Measurements from ENCODE around the gene ITGB2. TPM values are rescaled to one million over a fixed set of nuclear protein-coding genes. Genes with fewer than 3 reads are reported as not detected.

The ITGB2 gene
- total RNA-seq, 1 experiment from 2014 or later: 6.0 TPM

DNA sequence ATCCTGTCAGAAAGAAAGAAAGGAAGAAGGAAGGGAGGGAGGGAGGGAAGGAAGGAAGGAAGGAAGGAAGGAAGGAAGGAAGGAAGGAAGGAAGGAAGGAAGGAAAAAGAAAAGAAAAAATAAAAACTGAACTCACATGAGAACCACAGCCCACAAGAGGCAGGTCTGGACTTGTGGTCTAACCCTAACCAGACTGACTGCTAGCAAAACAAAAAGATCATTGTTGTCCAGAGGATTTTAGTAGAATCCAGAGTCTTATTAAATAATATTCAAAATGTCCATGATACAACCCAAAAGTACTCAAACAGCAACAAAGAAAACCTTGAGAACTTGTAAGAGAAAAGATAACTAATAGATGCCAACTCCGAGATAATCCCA lies 4.7 kb upstream of the ITGB2 start:
- ChIA-PET POLR2A (ENCODE audit: unreplicated experiment) (no interaction called here), CTCF (no interaction called here)
- H3F3A ChIP-seq (ENCODE audit: insufficient read depth, low read depth): peaks cover 13% of the 10 kb centered on the region; the same call in 1 of the 2 replicates
- no peaks in the 10 kb centered on the region for H3K79me2 ChIP-seq (ENCODE audit: low read depth)
- intact Hi-C loops (cut with micrococcal nuclease; ENCODE audit: unreplicated experiment): loop anchor here (5.0 kb wide), 1 partner anchor 123 kb away; the partner anchor contains the start of gene UBE2G2
- TF ChIP-seq, protein P1, sequence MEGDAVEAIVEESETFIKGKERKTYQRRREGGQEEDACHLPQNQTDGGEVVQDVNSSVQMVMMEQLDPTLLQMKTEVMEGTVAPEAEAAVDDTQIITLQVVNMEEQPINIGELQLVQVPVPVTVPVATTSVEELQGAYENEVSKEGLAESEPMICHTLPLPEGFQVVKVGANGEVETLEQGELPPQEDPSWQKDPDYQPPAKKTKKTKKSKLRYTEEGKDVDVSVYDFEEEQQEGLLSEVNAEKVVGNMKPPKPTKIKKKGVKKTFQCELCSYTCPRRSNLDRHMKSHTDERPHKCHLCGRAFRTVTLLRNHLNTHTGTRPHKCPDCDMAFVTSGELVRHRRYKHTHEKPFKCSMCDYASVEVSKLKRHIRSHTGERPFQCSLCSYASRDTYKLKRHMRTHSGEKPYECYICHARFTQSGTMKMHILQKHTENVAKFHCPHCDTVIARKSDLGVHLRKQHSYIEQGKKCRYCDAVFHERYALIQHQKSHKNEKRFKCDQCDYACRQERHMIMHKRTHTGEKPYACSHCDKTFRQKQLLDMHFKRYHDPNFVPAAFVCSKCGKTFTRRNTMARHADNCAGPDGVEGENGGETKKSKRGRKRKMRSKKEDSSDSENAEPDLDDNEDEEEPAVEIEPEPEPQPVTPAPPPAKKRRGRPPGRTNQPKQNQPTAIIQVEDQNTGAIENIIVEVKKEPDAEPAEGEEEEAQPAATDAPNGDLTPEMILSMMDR (conservative IDR thresholded peaks at IDR 0.05): no peak
- TF ChIP-seq EZH2 (IDR thresholded peaks at IDR 0.05; ENCODE audit: low read depth): no peak
- H3K4me3 ChIP-seq: no peak overlapping the region
- H3K27me3 ChIP-seq (ENCODE audit: insufficient read depth, low read depth): no peaks in the 10 kb centered on the region
- BruUV-seq (replicated peaks): no TSS peak
- H3K4me1 ChIP-seq (replicated peaks; ENCODE audit: insufficient read depth): peaks cover 49% of the 10 kb centered on the region
- no peak for DNase-seq
- H3K9me3 ChIP-seq (ENCODE audit: insufficient read depth, low read depth): no peaks in the 10 kb centered on the region
- no peaks in the 10 kb centered on the region for H3K9me2 ChIP-seq (ENCODE audit: insufficient read depth)
- no peak overlapping the region for H3K4me2 ChIP-seq
- H3K27ac ChIP-seq: no peak overlapping the region
- H4K20me1 ChIP-seq (ENCODE audit: insufficient read depth): no peaks in the 10 kb centered on the region
- H3K36me3 ChIP-seq (ENCODE audit: low read depth): no peaks in the 10 kb centered on the region
- no peak overlapping the region for H2AFZ ChIP-seq

DNA sequence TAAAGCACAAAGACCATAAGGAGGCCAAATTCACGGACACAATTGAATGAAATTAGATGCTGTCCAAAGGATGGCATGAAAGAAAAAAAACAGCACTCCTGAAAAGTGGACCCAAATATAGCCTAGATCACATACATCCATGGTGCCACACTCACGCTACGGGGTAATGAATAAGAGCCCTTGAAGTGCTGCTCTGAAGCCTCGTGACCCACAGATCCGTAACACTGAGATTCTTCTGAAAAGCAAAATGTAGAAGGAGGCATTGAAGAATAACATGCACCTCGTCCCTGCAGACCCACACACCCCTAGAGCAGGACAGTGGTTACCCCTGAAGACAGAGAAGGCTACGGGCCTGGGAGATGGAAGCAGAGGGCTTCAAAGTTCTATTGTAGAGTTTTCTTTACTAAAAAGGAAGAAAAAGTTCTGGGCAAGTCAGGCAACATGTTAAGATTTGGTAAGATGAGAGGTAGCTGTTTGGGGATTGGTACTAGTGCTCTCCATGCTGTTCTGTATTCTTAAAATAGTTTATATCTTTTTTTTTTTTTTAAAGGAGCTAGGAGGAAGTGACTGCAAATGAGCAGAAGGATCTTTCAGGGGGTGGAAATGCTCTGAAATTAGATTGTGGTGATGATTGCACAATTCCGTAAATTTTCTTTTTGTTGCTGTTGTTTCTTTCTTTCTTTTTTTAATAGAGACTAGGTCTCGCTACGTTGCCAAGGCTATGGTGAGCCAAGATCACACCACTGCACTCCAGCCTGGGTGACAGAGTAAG lies 4.1 kb upstream of the ITGB2 start:
- Histone ChIP-seq H3K36me3 (ENCODE audit: low read depth) (no peaks in the 10 kb centered on the region), H3K4me1 (replicated peaks; ENCODE audit: insufficient read depth) (peaks cover 43% of the 10 kb centered on the region), H3F3A (ENCODE audit: insufficient read depth, low read depth) (peaks cover 13% of the 10 kb centered on the region; the same call in 1 of the 2 replicates), H3K9me3 (ENCODE audit: insufficient read depth, low read depth) (no peaks in the 10 kb centered on the region), H3K79me2 (ENCODE audit: low read depth) (no peaks in the 10 kb centered on the region), H3K4me2 (peak overlapping the region; percentile 19; the same call in 1 of the 2 replicates), H3K4me3 (no peak overlapping the region), H3K9me2 (ENCODE audit: insufficient read depth) (no peaks in the 10 kb centered on the region), H2AFZ (no peak overlapping the region), H3K27ac (no peak overlapping the region), H4K20me1 (ENCODE audit: insufficient read depth) (no peaks in the 10 kb centered on the region), H3K27me3 (ENCODE audit: insufficient read depth, low read depth) (no peaks in the 10 kb centered on the region)
- BruUV-seq (replicated peaks): no TSS peak
- ChIA-PET CTCF (no interaction called here), POLR2A (ENCODE audit: unreplicated experiment) (no interaction called here)
- no peak for DNase-seq
- TF ChIP-seq EZH2 (IDR thresholded peaks at IDR 0.05; ENCODE audit: low read depth): no peak
- TF ChIP-seq, protein P1 (conservative IDR thresholded peaks at IDR 0.05): no peak
- intact Hi-C loops (cut with micrococcal nuclease; ENCODE audit: unreplicated experiment): loop anchor here (5.0 kb wide), 1 partner anchor 122 kb away; the partner anchor contains the start of gene UBE2G2

DNA sequence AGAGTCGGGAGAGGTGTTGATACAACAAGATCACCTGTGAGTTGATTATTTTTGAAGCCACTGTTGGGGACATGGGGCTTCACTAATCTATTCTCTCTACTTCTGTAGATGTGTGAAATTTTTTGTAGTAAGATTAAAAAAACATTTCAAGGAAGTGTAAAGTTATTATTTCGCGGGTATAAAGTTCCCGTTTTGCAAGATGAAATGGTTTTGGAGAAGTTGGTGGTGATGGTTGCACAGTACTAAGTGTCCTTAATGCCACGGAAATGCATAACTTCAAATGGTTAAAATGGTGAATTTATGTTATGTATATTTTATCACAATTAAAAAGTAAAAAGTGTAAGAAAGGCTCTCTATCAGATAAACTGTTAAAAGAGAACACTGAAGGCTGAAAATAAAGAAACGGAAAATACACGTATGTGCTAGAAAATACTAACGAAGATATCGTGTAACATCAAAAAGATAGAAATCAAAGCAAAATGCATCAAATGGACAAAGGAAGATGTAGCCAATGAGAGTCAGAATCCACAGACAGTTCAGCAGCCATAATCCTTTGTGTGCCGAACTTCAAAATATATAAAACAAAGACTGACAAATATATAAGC lies 2.9 kb upstream of the ITGB2 start:
- no TSS peak for BruUV-seq (replicated peaks)
- Histone ChIP-seq H3K4me3 (no peak overlapping the region), H3K27me3 (ENCODE audit: insufficient read depth, low read depth) (no peaks in the 10 kb centered on the region), H3K79me2 (ENCODE audit: low read depth) (no peaks in the 10 kb centered on the region), H2AFZ (no peak overlapping the region), H3K4me1 (replicated peaks; ENCODE audit: insufficient read depth) (peaks cover 33% of the 10 kb centered on the region), H3F3A (ENCODE audit: insufficient read depth, low read depth) (peaks cover 8% of the 10 kb centered on the region; the same call in 1 of the 2 replicates), H3K27ac (no peak overlapping the region), H3K9me3 (ENCODE audit: insufficient read depth, low read depth) (no peaks in the 10 kb centered on the region), H3K9me2 (ENCODE audit: insufficient read depth) (no peaks in the 10 kb centered on the region), H4K20me1 (ENCODE audit: insufficient read depth) (no peaks in the 10 kb centered on the region), H3K4me2 (no peak overlapping the region), H3K36me3 (ENCODE audit: low read depth) (no peaks in the 10 kb centered on the region)
- CTCF ChIA-PET: no interaction called here
- POLR2A ChIA-PET (ENCODE audit: unreplicated experiment): no interaction called here
- intact Hi-C loops (cut with micrococcal nuclease; ENCODE audit: unreplicated experiment): no loop called here
- no peak for DNase-seq
- no peak for TF ChIP-seq EZH2 (IDR thresholded peaks at IDR 0.05; ENCODE audit: low read depth)
- TF ChIP-seq, protein P1 (conservative IDR thresholded peaks at IDR 0.05): no peak
